Caki2 (cell line): Measurements from ENCODE around the gene AQP12B. TPM values are rescaled to one million over a fixed set of nuclear protein-coding genes. Genes with fewer than 3 reads are reported as not detected.

Source experiments
- DNase-seq: peaks from one replicate; pipeline ENCODE4 v3.0.0-alpha.2; 2015; ENCODE audit warnings: low read depth
- in situ Hi-C: cut with HindIII; loops from 2 replicates; pipeline ENCODE4 v1.10.0; 2016; ENCODE audit warnings: low sequenced_read_pairs, low pct_unique_long_range_greater_than_20kb, mixed read lengths
- total RNA-seq: library from RNA; depleted of rRNA; stranded (reverse); fragments of >200 nt; shearing (Covaris generic); gene quantifications from 2 replicates; pipeline ENCODE4 v1.2.3, GENCODE V29; 2014; ENCODE audit warnings: low replicate concordance; rRNA removed

Gene AQP12B
- total RNA-seq, 1 experiment from 2014 or later, result not detected

- no peak for DNase-seq
- in situ Hi-C loops, result no loop called here
These were observed 52.5 kb downstream of the AQP12B start for GRCh38 chr2:240629968-240630770.

DNA sequence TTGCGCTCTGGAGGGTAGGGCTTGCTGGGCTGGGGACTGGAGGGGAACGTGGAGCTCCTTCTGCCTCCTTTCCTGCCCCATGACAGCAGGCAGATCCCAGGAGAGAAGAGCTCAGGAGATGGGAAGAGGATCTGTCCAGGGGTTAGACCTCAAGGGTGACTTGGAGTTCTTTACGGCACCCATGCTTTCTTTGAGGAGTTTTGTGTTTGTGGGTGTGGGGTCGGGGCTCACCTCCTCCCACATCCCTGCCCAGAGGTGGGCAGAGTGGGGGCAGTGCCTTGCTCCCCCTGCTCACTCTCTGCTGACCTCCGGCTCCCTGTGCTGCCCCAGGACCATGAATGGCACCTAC, 53.1 kb downstream of the AQP12B start:
- in situ Hi-C loops, result no loop called here
- no peak for DNase-seq

DNA sequence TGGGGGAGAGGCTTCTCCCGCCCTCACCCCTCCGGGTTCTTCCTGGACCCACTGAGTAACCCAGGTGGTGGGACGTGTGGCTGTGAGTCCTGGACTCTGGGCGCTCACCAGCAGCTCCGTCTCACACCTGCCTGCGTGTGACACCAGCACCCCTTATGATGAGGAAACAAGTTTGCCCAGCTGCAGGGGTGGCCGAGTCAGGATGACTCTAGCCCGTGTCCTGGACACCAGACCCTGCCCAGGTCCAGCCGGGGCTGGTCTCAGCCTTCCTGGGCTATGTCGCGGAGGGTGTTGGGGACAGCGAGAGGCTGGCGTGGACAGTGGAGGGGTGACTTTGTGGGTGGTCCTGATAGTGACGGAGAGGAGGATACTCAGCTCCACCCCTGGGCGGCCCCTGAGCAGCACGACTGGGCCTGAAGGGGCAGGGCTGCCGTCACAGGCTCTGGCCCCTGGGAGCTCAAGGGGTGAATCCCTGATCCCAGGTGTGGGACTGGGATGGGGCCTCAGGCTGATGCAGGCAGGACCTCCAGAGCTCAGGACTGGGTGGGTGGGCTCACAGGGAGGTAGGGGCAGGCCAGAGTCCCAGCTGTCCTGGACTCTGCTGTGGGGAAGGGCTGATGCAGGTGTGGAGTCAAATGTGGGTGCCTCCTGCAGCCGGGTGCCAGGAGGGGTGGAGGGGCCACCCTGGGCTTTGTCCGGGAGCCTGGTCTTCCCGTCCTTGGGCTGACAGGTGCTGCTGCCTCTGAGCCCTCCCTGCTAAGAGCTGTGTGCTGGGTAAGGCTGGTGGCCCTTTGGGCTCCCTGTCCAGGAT, 53.7 kb downstream of the AQP12B start:
- DNase-seq, result no peak
- in situ Hi-C loops, result no loop called here

GRCh38 chr2:240628507-240628807, 54.2 kb downstream of the AQP12B start:
- in situ Hi-C loops, result no loop called here
- DNase-seq, result no peak

DNA sequence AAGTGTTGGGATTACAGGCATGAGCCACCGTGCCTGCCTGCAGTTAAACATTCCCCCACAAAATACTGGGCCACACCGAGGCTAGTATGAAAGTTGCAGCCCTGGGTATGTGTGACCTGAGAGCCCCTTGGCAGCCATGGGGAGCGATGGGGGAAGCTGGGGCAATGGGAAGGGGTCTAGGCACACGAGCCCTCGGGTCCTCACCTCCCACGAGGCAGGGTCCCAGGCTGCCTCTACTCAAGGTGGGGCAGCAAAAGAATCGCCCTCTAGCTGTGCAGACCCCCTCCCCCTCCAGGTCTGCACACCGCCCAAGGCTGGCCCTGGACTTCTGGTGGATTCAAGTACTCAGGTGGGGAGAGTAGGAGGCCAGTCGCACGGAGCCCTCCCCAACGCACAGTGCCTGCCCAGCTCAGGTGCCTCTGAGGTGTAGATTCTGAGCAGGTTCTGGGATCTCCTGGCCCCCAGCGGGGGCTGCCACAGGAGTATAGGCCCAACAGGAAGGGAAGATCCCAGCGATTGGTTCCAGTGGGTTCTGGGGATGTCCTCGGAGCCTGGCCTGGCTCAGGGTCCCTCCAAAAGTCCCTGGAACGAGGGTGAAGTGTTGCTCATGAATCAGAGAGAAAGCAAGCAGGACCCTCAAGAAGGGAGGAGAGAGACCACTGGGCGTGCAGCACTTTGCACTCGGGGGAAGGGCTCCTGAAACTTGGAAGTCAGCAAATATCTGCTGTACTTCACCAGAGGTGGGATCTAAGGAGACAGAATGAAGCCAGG, 54.8 kb downstream of the AQP12B start:
- in situ Hi-C loops, result no loop called here
- DNase-seq, result no peak

GRCh38 chr2:240626531-240627300, 56.0 kb downstream of the AQP12B start:
- no peak for DNase-seq
- in situ Hi-C loops, result no loop called here

Other genes with a start within 250 kb of the AQP12B start
- gene GPC1, start 247.2 kb downstream of the AQP12B start, total RNA-seq, result 117 and 134 TPM in 2 replicates
- gene ANKMY1, start 124.9 kb downstream of the AQP12B start, total RNA-seq, result 2.4 and 7.5 TPM in 2 replicates
- 8.9 and 10.8 TPM in 2 replicates for gene DUSP28, start 122.5 kb downstream of the AQP12B start, total RNA-seq
- 7.7 and 14.8 TPM in 2 replicates for gene RNPEPL1, start 114.4 kb downstream of the AQP12B start, total RNA-seq
- 19.7 and 20.5 TPM in 2 replicates for gene CAPN10, start 96.2 kb downstream of the AQP12B start, total RNA-seq
- gene GPR35, start 57.4 kb downstream of the AQP12B start, total RNA-seq, result 1.5 TPM in 1 of 2 replicates, not detected in the other
- gene AQP12A, start 9.0 kb upstream of the AQP12B start, total RNA-seq, result not detected in 2 replicates
- 1.2 TPM in 1 of 2 replicates, not detected in the other for gene KIF1A, start 137.3 kb upstream of the AQP12B start, total RNA-seq
- not detected in 2 replicates for gene AGXT, start 185.9 kb upstream of the AQP12B start, total RNA-seq
- gene MAB21L4, start 213.3 kb upstream of the AQP12B start, total RNA-seq, result not detected in 2 replicates
- not detected in 2 replicates for gene CROCC2, start 223.5 kb upstream of the AQP12B start, total RNA-seq